H9 (cell line): ENCODE measurements around the gene SMIM22. TPM values are rescaled to one million over a fixed set of nuclear protein-coding genes. Genes with fewer than 3 reads are reported as not detected.

Experiments used
- DNase-seq: peaks from one replicate; pipeline ENCODE4 v3.0.0-alpha.2; 2017
- H2AFZ ChIP-seq: one replicate; pipeline ENCODE4 v1.6.1; 2013; ENCODE audit warnings: mild to moderate bottlenecking, low read length, control low read depth, moderate library complexity
- H2AK5ac ChIP-seq: 2 replicates; pipeline ENCODE4 v1.6.1; 2013; ENCODE audit warnings: low read length, control low read depth, mixed read lengths; ENCODE audit not compliant: insufficient read length
- H2BK120ac ChIP-seq: one replicate; pipeline ENCODE4 v1.6.1; 2013; ENCODE audit warnings: low read depth, mild to moderate bottlenecking, low read length, control low read depth, inconsistent platforms; ENCODE audit not compliant: poor library complexity, severe bottlenecking
- H2BK12ac ChIP-seq: 2 replicates; pipeline ENCODE4 v1.6.1; 2013; ENCODE audit warnings: low read length, control low read depth, mixed read lengths, low read depth; ENCODE audit not compliant: insufficient read length
- H2BK15ac ChIP-seq: 2 replicates; pipeline ENCODE4 v1.6.1; 2013; ENCODE audit warnings: low read depth, low read length, control low read depth
- H2BK20ac ChIP-seq: one replicate; pipeline ENCODE4 v1.6.1; 2013; ENCODE audit warnings: low read depth, mild to moderate bottlenecking, low read length, control low read depth, inconsistent platforms; ENCODE audit not compliant: poor library complexity, severe bottlenecking
- H2BK5ac ChIP-seq: 2 replicates; pipeline ENCODE4 v1.6.1; 2013; ENCODE audit warnings: low read length, control low read depth, mixed read lengths; ENCODE audit not compliant: insufficient read length
- H3K14ac ChIP-seq: 2 replicates; pipeline ENCODE4 v1.6.1; 2013; ENCODE audit warnings: low read length, control low read depth; ENCODE audit not compliant: insufficient read depth
- H3K18ac ChIP-seq: 2 replicates; pipeline ENCODE4 v1.6.1; 2013; ENCODE audit warnings: low read depth, mild to moderate bottlenecking, mixed read lengths, low read length, control low read depth; ENCODE audit not compliant: insufficient read length
- H3K23ac ChIP-seq: 2 replicates; pipeline ENCODE4 v1.6.1; 2013; ENCODE audit warnings: low read length, control low read depth, mixed read lengths, low read depth; ENCODE audit not compliant: insufficient read length
- H3K23me2 ChIP-seq: 2 replicates; pipeline ENCODE4 v1.6.1; 2013; ENCODE audit warnings: low read depth, mild to moderate bottlenecking, mixed read lengths, low read length, control low read depth; ENCODE audit not compliant: insufficient read length, poor library complexity, severe bottlenecking
- H3K27ac ChIP-seq: 2 replicates; pipeline ENCODE4 v1.5.1; 2013; ENCODE audit warnings: low read length, control low read depth, mixed read lengths, low read depth; ENCODE audit not compliant: insufficient read length
- H3K27me3 ChIP-seq: 2 replicates; pipeline ENCODE4 v1.6.1; 2013; ENCODE audit warnings: low read length, control low read depth, inconsistent platforms; ENCODE audit not compliant: insufficient read depth
- H3K4ac ChIP-seq: 2 replicates; pipeline ENCODE4 v1.6.1; 2013; ENCODE audit warnings: low read depth, mild to moderate bottlenecking, control low read depth, inconsistent platforms, low read length, moderate library complexity
- H3K4me1 ChIP-seq: 2 replicates; pipeline ENCODE4 v1.6.1; 2013; ENCODE audit warnings: low read length, control low read depth, inconsistent platforms; ENCODE audit not compliant: insufficient read depth
- H3K4me2 ChIP-seq: 2 replicates; pipeline ENCODE4 v1.6.1; 2013; ENCODE audit warnings: low read length, control low read depth, mixed read lengths; ENCODE audit not compliant: insufficient read length, insufficient read depth
- H3K56ac ChIP-seq: 2 replicates; pipeline ENCODE4 v1.6.1; 2013; ENCODE audit warnings: low read depth, mild to moderate bottlenecking, mixed read lengths, low read length, control low read depth; ENCODE audit not compliant: insufficient read length
- H3K79me1 ChIP-seq: 2 replicates; pipeline ENCODE4 v1.6.1; 2013; ENCODE audit warnings: low read depth, mild to moderate bottlenecking, moderate library complexity, low read length, control low read depth, inconsistent platforms; ENCODE audit not compliant: insufficient read depth, poor library complexity, severe bottlenecking
- H3K79me2 ChIP-seq: 2 replicates; pipeline ENCODE4 v1.6.1; 2013; ENCODE audit warnings: low read length, control low read depth, inconsistent platforms; ENCODE audit not compliant: insufficient read depth
- H3K9ac ChIP-seq: 2 replicates; pipeline ENCODE4 v1.6.1; 2013; ENCODE audit warnings: low read length, control low read depth, mixed read lengths; ENCODE audit not compliant: insufficient read length; ENCODE audit errors: extremely low read depth
- H3K9me3 ChIP-seq: one replicate; pipeline ENCODE4 v1.6.1; 2013; ENCODE audit warnings: low read depth, low read length, inconsistent platforms; ENCODE audit not compliant: control insufficient read depth
- H3T11ph ChIP-seq: one replicate; pipeline ENCODE4 v1.6.1; 2013; ENCODE audit warnings: mild to moderate bottlenecking, low read length, control low read depth, inconsistent platforms
- H4K20me1 ChIP-seq: one replicate; pipeline ENCODE4 v1.6.1; 2013; ENCODE audit not compliant: control insufficient read depth, insufficient read length, insufficient read depth
- H4K5ac ChIP-seq: 2 replicates; pipeline ENCODE4 v1.6.1; 2013; ENCODE audit warnings: low read depth, mild to moderate bottlenecking, mixed read lengths, low read length, control low read depth; ENCODE audit not compliant: insufficient read length
- H4K8ac ChIP-seq: replicated peaks from 2 replicates; pipeline ENCODE4 v1.6.1; 2013; ENCODE audit warnings: low read length, control low read depth, mixed read lengths, low read depth; ENCODE audit not compliant: insufficient read length
- H4K91ac ChIP-seq: 2 replicates; pipeline ENCODE4 v1.6.1; 2013; ENCODE audit warnings: low read depth, mild to moderate bottlenecking, moderate library complexity, mixed read lengths, low read length, control low read depth; ENCODE audit not compliant: insufficient read length
- H3K27ac Mint-ChIP-seq, 3 experiments: 2 replicates in 2 of 3; 3 replicates in 1 of 3; pipeline ENCODE4 v1.8.0; 2020 to 2021; ENCODE audit warnings: mixed read lengths in 3 of 3, mild to moderate bottlenecking in 1 of 3, moderate library complexity in 1 of 3
- H3K27me3 Mint-ChIP-seq: 2 replicates; pipeline ENCODE4 v1.8.0; 2021; ENCODE audit warnings: low read depth, mild to moderate bottlenecking, moderate library complexity, mixed read lengths
- H3K36me3 Mint-ChIP-seq, 3 experiments: 2 replicates in 2 of 3; 3 replicates in 1 of 3; pipeline ENCODE4 v1.8.0; 2020 to 2021; ENCODE audit warnings: low read depth in 3 of 3, mixed read lengths in 3 of 3; ENCODE audit not compliant: insufficient read depth in 1 of 3
- H3K4me1 Mint-ChIP-seq, 2 experiments: 2 replicates each; pipeline ENCODE4 v1.8.0; 2020; ENCODE audit warnings: mixed read lengths in 2 of 2
- H3K4me3 Mint-ChIP-seq, 2 experiments: 2 replicates in 1 of 2; 3 replicates in 1 of 2; pipeline ENCODE4 v1.8.0; 2020 to 2021; ENCODE audit warnings: mild to moderate bottlenecking in 2 of 2, mixed read lengths in 2 of 2, moderate library complexity in 1 of 2
- H3K9me3 Mint-ChIP-seq, 2 experiments: 2 replicates in 1 of 2; 3 replicates in 1 of 2; pipeline ENCODE4 v1.8.0; 2020; ENCODE audit warnings: mild to moderate bottlenecking in 2 of 2, mixed read lengths in 2 of 2, moderate library complexity in 1 of 2
- CTCF ChIP-seq: fragments of 200-600 bp; sonication (generic); conservative IDR thresholded peaks from 3 replicates; pipeline ENCODE4 v1.8.0; 2021; ENCODE audit warnings: antibody characterized with exemption, mild to moderate bottlenecking
- WGBS: extraction: QIAGEN DNeasy Blood & Tissue Kit; methylation state at CpG from one replicate; pipeline ENCODE4 v1.1.7; 2013; ENCODE audit warnings: missing lambda C conversion rate, low lambda C conversion rate, mixed read lengths; ENCODE audit not compliant: insufficient read length; ENCODE audit errors: extremely low coverage; 5-methylcytosine and 5-hydroxymethylcytosine counted together
- total RNA-seq: library from RNA; stranded (reverse); gene quantifications from 2 replicates; pipeline ENCODE4 v1.2.1, GENCODE V29; 2021

SMIM22 gene
- total RNA-seq, 1 experiment from 2014 or later: not detected

- H2BK120ac ChIP-seq: no peak overlapping the region
- no peak overlapping the region for H2BK20ac ChIP-seq
- no peaks in the 10 kb centered on the region for H3K4me1 Mint-ChIP-seq
- no peak overlapping the region for H3K14ac ChIP-seq
- no peak overlapping the region for H2AFZ ChIP-seq
- no peak overlapping the region for H3K27ac Mint-ChIP-seq
- H4K91ac ChIP-seq: no peak overlapping the region
- H3K27ac ChIP-seq: no peak overlapping the region
- no peaks in the 10 kb centered on the region for H4K20me1 ChIP-seq
- DNase-seq: no peak
- H3K4me1 ChIP-seq: no peaks in the 10 kb centered on the region
- H4K8ac ChIP-seq: no peak overlapping the region
- no peaks in the 10 kb centered on the region for H3K9me3 ChIP-seq
- no peaks in the 10 kb centered on the region for H3K79me2 ChIP-seq
- H2BK15ac ChIP-seq: no peak overlapping the region
- H2AK5ac ChIP-seq: no peak overlapping the region
- H3K18ac ChIP-seq: no peak overlapping the region
- H3K27me3 Mint-ChIP-seq: no peaks in the 10 kb centered on the region
- no peak overlapping the region for H3K4me2 ChIP-seq
- no CpG with 5 or more reads among the region's 4 CpGs for WGBS
- H3T11ph ChIP-seq: no peak overlapping the region
- no peak for TF ChIP-seq CTCF
- no peaks in the 10 kb centered on the region for H3K27me3 ChIP-seq
- H3K23me2 ChIP-seq: no peaks in the 10 kb centered on the region
- H2BK5ac ChIP-seq: no peak overlapping the region
- no peak overlapping the region for H3K9ac ChIP-seq
- no peak overlapping the region for H3K56ac ChIP-seq
- no peaks in the 10 kb centered on the region for H3K79me1 ChIP-seq
- no peak overlapping the region for H3K4ac ChIP-seq
- no peaks in the 10 kb centered on the region for H3K9me3 Mint-ChIP-seq
- no peak overlapping the region for H3K23ac ChIP-seq
- H2BK12ac ChIP-seq: no peak overlapping the region
- H4K5ac ChIP-seq: no peak overlapping the region
- H3K4me3 Mint-ChIP-seq: no peak overlapping the region
- peaks cover 21 to 86% (median 67%) of the 10 kb centered on the region in 3 experiments; a peak in 6 of 7 replicates for H3K36me3 Mint-ChIP-seq
Measured at GRCh38 chr16:4826526-4826925, 31.4 kb downstream of the SMIM22 start.
